Tibial nerve (tissue), 4 donors: ENCODE results near the gene FCN1. TPM values are rescaled to one million over a fixed set of nuclear protein-coding genes. Genes with fewer than 3 reads are reported as not detected.

Experiments
- DNase-seq, 2 donors: peaks; one replicate each; pipeline ENCODE4 v3.0.0-alpha.2; 2019; ENCODE audit warnings: low spot score in 2 of 2
- H3K27ac ChIP-seq, 4 donors: fragments of 200-600 bp; sonication (generic) in 3 of 4; one replicate each; pipeline ENCODE4 v1.5.1; 2017 to 2019; ENCODE audit warnings: mild to moderate bottlenecking in 1 of 4
- H3K27me3 ChIP-seq, 2 donors: fragments of 200-600 bp; sonication (generic) in 1 of 2; one replicate each; pipeline versions ENCODE4 v1.5.1 to v1.6.0; 2017 to 2019
- H3K36me3 ChIP-seq, 3 donors: fragments of 200-600 bp; sonication (generic); one replicate each; pipeline ENCODE4 v1.5.1; 2018 to 2019
- H3K4me1 ChIP-seq, 4 donors: fragments of 200-600 bp; sonication (generic) in 3 of 4; one replicate each; pipeline ENCODE4 v1.5.1; 2017 to 2019
- H3K4me3 ChIP-seq, 4 donors: fragments of 200-600 bp; sonication (generic) in 3 of 4; one replicate each; pipeline ENCODE4 v1.5.1; 2017 to 2019; ENCODE audit warnings: mild to moderate bottlenecking in 1 of 4, moderate library complexity in 1 of 4
- H3K9me3 ChIP-seq, 4 donors: fragments of 200-600 bp; sonication (generic) in 3 of 4; one replicate each; pipeline ENCODE4 v1.5.1; 2017 to 2019
- CTCF ChIP-seq, 5 experiments: fragments of 200-600 bp in 3 of 5; fragments of 450-650 bp in 2 of 5; sonication (generic) in 3 of 5; IDR thresholded peaks; one replicate each; pipeline ENCODE4 v1.5.1; 2016 to 2019; ENCODE audit warnings: antibody characterized with exemption in 5 of 5, mild to moderate bottlenecking in 3 of 5, moderate library complexity in 2 of 5
- EP300 ChIP-seq, 2 donors: sonication (generic); formaldehyde crosslinking; IDR thresholded peaks; one replicate each; pipeline ENCODE4 v1.6.1; 2017; ENCODE audit warnings: antibody characterized with exemption in 2 of 2, mild to moderate bottlenecking in 1 of 2
- POLR2A ChIP-seq, 2 donors: fragments of 450-650 bp; IDR thresholded peaks; one replicate each; pipeline ENCODE4 v1.6.1; 2017; ENCODE audit warnings: antibody characterized with exemption in 2 of 2, mild to moderate bottlenecking in 2 of 2, moderate library complexity in 2 of 2
- WGBS, 2 donors: methylation state at CpG; one replicate each; pipeline ENCODE4 v1.1.5; 2018; 5-methylcytosine and 5-hydroxymethylcytosine counted together
- total RNA-seq, 4 donors: library from RNA; depleted of rRNA; stranded (reverse); fragments of >200 nt; gene quantifications; one replicate each; pipeline ENCODE4 v1.1.0, GENCODE V29; 2016

Gene FCN1
- total RNA-seq, 4 donors from 2014 or later: under 0.01 to 2.9 (median 0.96) TPM

DNA sequence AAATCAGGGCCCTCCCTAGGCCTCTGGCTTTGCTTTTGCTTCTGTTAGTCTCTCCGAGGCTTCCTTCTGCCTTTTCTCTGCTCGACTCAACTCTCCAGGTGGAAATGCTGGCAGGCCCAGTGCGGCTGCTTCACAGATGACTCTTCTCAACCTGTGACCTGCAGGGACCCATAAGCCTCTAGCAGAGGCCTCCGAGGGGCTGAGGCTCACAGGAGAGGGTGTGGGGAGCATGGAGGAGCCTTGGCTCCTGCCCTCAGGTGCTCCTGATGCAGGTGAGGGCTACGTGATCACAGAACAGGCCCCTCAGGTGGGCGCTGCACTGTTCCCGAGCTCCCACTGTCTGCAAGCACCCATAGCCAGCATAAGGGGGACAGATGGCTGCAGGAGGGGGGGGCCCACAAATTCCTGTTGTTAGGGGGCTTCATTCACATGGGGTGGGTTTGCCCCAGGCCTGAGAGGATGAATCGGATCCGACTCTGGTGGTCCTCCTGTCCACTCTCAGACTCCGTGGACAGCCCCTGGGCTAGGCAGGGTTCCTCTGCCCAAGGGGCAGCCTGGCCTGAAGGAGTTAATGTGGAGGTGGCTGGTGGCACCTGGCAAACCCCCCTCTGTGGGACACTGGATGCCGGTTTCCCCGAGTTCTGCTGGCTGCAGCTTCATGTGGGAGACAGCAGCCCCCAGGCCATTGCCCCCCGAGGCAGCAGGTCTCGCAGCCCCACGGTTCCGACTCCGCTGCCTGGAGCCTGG lies 48.0 kb downstream of the FCN1 start:
- no peak for DNase-seq
- TF ChIP-seq POLR2A (IDR thresholded peaks at IDR 0.05): no peak
- TF ChIP-seq EP300 (IDR thresholded peaks at IDR 0.05): no peak
- no peak for TF ChIP-seq CTCF (IDR thresholded peaks at IDR 0.05)
- 74 to 84% methylated on average over 11 to 12 of the region's 17 CpGs for WGBS, 2 donors

DNA sequence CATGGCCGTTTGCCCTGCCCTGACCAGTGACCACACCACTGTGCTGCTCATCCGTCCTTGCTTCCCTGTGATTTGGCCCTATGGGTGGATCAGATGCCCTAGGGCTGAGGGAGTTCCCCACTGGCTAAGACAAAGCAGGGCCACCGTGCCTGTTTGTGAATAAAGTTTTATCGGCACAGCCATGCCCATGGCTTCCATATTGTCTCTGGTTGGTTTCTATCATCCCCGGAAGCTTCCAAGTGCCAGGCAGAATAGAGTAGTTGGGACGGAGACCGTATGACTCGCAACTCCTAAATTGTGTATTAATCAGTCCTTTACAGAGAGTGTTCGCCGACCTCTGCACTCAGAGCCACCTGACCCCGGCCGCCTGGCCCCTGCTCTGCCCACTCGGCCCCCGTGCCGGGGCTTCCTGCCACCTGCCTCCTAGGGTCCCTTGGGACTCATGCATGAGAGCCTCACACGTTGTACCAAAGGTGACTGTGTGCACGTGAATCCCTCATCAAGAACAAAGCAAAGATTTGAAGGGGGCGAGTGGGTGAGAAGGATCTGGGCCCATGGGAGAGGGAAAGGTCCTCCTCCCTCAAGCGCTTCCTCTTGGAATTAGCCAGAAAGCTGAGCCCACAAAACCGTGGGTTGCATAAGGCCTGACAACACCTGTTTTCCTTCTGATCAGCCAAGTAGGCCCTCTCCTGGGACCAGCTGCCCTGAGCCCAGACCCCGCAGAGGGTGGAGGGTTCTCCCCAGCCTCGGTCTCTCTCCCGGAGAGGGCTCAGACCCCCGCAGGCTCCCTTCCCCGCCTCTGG lies 48.8 kb downstream of the FCN1 start:
- peaks cover 0 to 16% of the 10 kb centered on the region in 2 donors for H3K27me3 ChIP-seq
- no peak for DNase-seq
- H3K4me1 ChIP-seq: peaks cover 0 to 10% (median 0%) of the 10 kb centered on the region in 4 donors
- no peaks in the 10 kb centered on the region for H3K9me3 ChIP-seq
- H3K4me3 ChIP-seq: no peak overlapping the region
- H3K36me3 ChIP-seq: no peaks in the 10 kb centered on the region
- no peak for TF ChIP-seq EP300 (IDR thresholded peaks at IDR 0.05)
- no peak for TF ChIP-seq CTCF (IDR thresholded peaks at IDR 0.05)
- TF ChIP-seq POLR2A (IDR thresholded peaks at IDR 0.05): no peak
- 78 to 83% methylated on average over 25 of the region's 25 CpGs for WGBS, 2 donors
- H3K27ac ChIP-seq: no peak overlapping the region

More for the DNA sequence above, 48.0 kb downstream of the FCN1 start:
- Histone ChIP-seq H3K36me3 (no peaks in the 10 kb centered on the region), H3K27me3 (peaks cover 0 to 16% of the 10 kb centered on the region in 2 donors), H3K27ac (no peak overlapping the region), H3K4me1 (peaks cover 0 to 2% (median 0%) of the 10 kb centered on the region in 4 donors), H3K4me3 (no peak overlapping the region), H3K9me3 (no peaks in the 10 kb centered on the region)

- no peak for DNase-seq
- H3K27me3 ChIP-seq: peaks cover 0 to 12% of the 10 kb centered on the region in 2 donors
- 94% methylated on average over 21 to 22 of the region's 22 CpGs for WGBS, 2 donors
Observed at GRCh38 chr9:134867917-134868750, 49.6 kb downstream of the FCN1 start.

DNA sequence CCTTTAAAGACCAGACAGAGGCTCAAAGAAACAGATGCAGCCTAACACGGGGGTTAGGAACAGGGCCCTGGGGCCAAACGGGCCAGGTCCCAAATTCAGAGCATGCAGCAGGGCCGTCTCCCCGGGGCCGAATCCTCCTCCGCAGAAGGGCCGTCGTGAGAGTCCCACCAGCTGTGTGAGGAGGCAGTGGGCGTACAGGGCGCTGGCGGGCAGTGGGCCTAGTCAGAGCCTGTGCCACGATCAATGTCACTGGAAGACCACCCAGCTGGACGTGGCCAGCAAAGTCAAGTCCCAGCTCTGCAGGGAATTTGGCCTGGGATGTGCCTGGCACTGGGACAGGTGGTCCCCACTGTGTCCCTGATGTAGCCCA lies 52.9 kb downstream of the FCN1 start:
- Histone ChIP-seq H3K27ac (peak overlapping the region in 1 of 4 donors; percentile 29), H3K36me3 (no peaks in the 10 kb centered on the region), H3K27me3 (peaks cover 0 to 2% of the 10 kb centered on the region in 2 donors), H3K9me3 (peaks cover 0 to 10% (median 0%) of the 10 kb centered on the region in 4 donors), H3K4me1 (peaks cover 0 to 10% (median 0%) of the 10 kb centered on the region in 4 donors), H3K4me3 (no peak overlapping the region)
- TF ChIP-seq EP300 (IDR thresholded peaks at IDR 0.05) (no peak), POLR2A (IDR thresholded peaks at IDR 0.05) (no peak), CTCF (IDR thresholded peaks at IDR 0.05) (no peak)
- no peak for DNase-seq
- WGBS, 2 donors: 88 to 91% methylated on average over 6 to 13 of the region's 13 CpGs

More at GRCh38 chr9:134867917-134868750, 49.6 kb downstream of the FCN1 start:
- no peak overlapping the region for H3K27ac ChIP-seq
- no peaks in the 10 kb centered on the region for H3K9me3 ChIP-seq
- H3K36me3 ChIP-seq: no peaks in the 10 kb centered on the region
- peaks cover 0 to 10% (median 0%) of the 10 kb centered on the region in 4 donors for H3K4me1 ChIP-seq
- H3K4me3 ChIP-seq: no peak overlapping the region
- TF ChIP-seq EP300 (IDR thresholded peaks at IDR 0.05): no peak
- no peak for TF ChIP-seq POLR2A (IDR thresholded peaks at IDR 0.05)
- TF ChIP-seq CTCF (IDR thresholded peaks at IDR 0.05): no peak
